Activated naive CD4-positive, alpha-beta T cell treated with anti-CD3 and anti-CD28 coated beads for 36 hours (primary cell): ENCODE data around the gene ASL. TPM values are rescaled to one million over a fixed set of nuclear protein-coding genes. Genes with fewer than 3 reads are reported as not detected.
"Not testable (repeated sequence)": the region's sequence is repeated elsewhere in the genome, so short reads cannot be mapped to it uniquely, and the experiment has no call there.

Experiments
- CTCF ChIA-PET: fragments of 350-600 bp; sonication (Branson Sonifier 250); formaldehyde crosslinking; loops from one replicate; lab custom pipeline; 2021; ENCODE audit warnings: antibody characterized with exemption; lab: Charles Lee
- DNase-seq: peaks from one replicate; pipeline ENCODE4 v3.0.0-alpha.2; 2020
- H3K27ac Mint-ChIP-seq: one replicate; pipeline ENCODE4 v1.8.0; 2021; ENCODE audit warnings: mild to moderate bottlenecking, mixed read lengths
- H3K27me3 Mint-ChIP-seq: one replicate; pipeline ENCODE4 v1.8.0; 2021; ENCODE audit warnings: low read depth, mixed read lengths
- H3K36me3 Mint-ChIP-seq: one replicate; pipeline ENCODE4 v1.8.0; 2021; ENCODE audit warnings: low read depth, mixed read lengths
- H3K4me1 Mint-ChIP-seq: one replicate; pipeline ENCODE4 v1.8.0; 2021; ENCODE audit warnings: low read depth, mixed read lengths
- H3K4me3 Mint-ChIP-seq: one replicate; pipeline ENCODE4 v1.8.0; 2021; ENCODE audit warnings: mild to moderate bottlenecking, moderate library complexity, mixed read lengths
- H3K9me3 Mint-ChIP-seq: one replicate; pipeline ENCODE4 v1.8.0; 2021; ENCODE audit warnings: mixed read lengths
- intact Hi-C: fragments of 100-400 bp; cut with micrococcal nuclease; formaldehyde crosslinking; loops from one replicate; pipeline ENCODE4 v1.15.1; 2023
- total RNA-seq, 2 experiments: library from RNA; stranded (reverse); gene quantifications; one replicate each; pipeline ENCODE4 v1.2.3, GENCODE V29; 2021

ASL gene
- 10 to 100 TPM; 12.7 to 13.6 TPM for total RNA-seq

GRCh38 chr7:66075590-66076461 is at the start of gene ASL:
TSS of gene ASL (plus strand) at chr7:66075819. CDS start at chr7:66076082, 263 bp downstream.
- Mint-ChIP-seq H3K27ac (no peak within 1 kb of the TSS), H3K4me3 (peak within 1 kb of the TSS; percentile 70), H3K4me1 (peaks cover 12% of the 10 kb centered on the region), H3K36me3 (no peaks in the 10 kb centered on the region), H3K27me3 (no peaks in the 10 kb centered on the region), H3K9me3 (no peaks in the 10 kb centered on the region)
- intact Hi-C loops: loop anchor here (1.0 to 2.0 kb wide), 5 partner anchors 39 to 417 kb away; partner anchors contain the start of genes GUSB and TPST1
- DNase-seq: peak; percentile 87
- CTCF ChIA-PET: interaction anchor here (1.0 kb wide), 1 partner anchor 46 kb away, joined by 3 read pairs; no protein-coding TSS in a partner anchor

- H3K36me3 Mint-ChIP-seq, CTCF ChIA-PET, H3K27ac Mint-ChIP-seq, DNase-seq, intact Hi-C loops, H3K4me3 Mint-ChIP-seq, H3K27me3 Mint-ChIP-seq, H3K4me1 Mint-ChIP-seq, H3K9me3 Mint-ChIP-seq: not testable (repeated sequence)
These were observed 47.3 kb upstream of the ASL start for GRCh38 chr7:66028342-66028741.

- peak; percentile 18 for DNase-seq
- CTCF ChIA-PET: interaction anchor here (0.7 kb wide), 2 partner anchors 120 to 345 kb away, joined by 3 to 4 read pairs; no protein-coding TSS in a partner anchor
- no peaks in the 10 kb centered on the region for H3K27me3 Mint-ChIP-seq
- no peaks in the 10 kb centered on the region for H3K9me3 Mint-ChIP-seq
- intact Hi-C loops: loop anchor here (5.0 kb wide), 1 partner anchor 379 kb away; no protein-coding TSS in a partner anchor
- peaks cover 6% of the 10 kb centered on the region for H3K4me1 Mint-ChIP-seq
- no peaks in the 10 kb centered on the region for H3K36me3 Mint-ChIP-seq
- H3K4me3 Mint-ChIP-seq: no peak overlapping the region
- H3K27ac Mint-ChIP-seq: no peak overlapping the region
These were observed 41.9 kb upstream of the ASL start for GRCh38 chr7:66033471-66034385.

- not testable (repeated sequence) for H3K27me3 Mint-ChIP-seq, H3K4me1 Mint-ChIP-seq, H3K27ac Mint-ChIP-seq, H3K4me3 Mint-ChIP-seq, H3K36me3 Mint-ChIP-seq, DNase-seq, H3K9me3 Mint-ChIP-seq
- intact Hi-C loops: loop anchor here (5.0 kb wide), 1 partner anchor 378 kb away; no protein-coding TSS in a partner anchor
- CTCF ChIA-PET: interaction anchor here (0.6 to 0.7 kb wide), 3 partner anchors 46 to 119 kb away, joined by 3 to 4 read pairs (median 3); no protein-coding TSS in a partner anchor
These were observed 41.1 kb upstream of the ASL start for GRCh38 chr7:66034436-66035010.

GRCh38 chr7:66036382-66036781 is 39.2 kb upstream of the ASL start:
- Mint-ChIP-seq H3K4me1 (peaks cover 6% of the 10 kb centered on the region), H3K36me3 (no peaks in the 10 kb centered on the region), H3K9me3 (no peaks in the 10 kb centered on the region), H3K27ac (no peak overlapping the region), H3K27me3 (no peaks in the 10 kb centered on the region), H3K4me3 (no peak overlapping the region)
- CTCF ChIA-PET: no interaction called here
- no peak for DNase-seq
- intact Hi-C loops: no loop called here

GRCh38 chr7:66036788-66037187 is 38.8 kb upstream of the ASL start:
- DNase-seq: no peak
- Mint-ChIP-seq H3K36me3 (no peaks in the 10 kb centered on the region), H3K27ac (no peak overlapping the region), H3K4me3 (no peak overlapping the region), H3K27me3 (no peaks in the 10 kb centered on the region), H3K4me1 (peaks cover 6% of the 10 kb centered on the region), H3K9me3 (no peaks in the 10 kb centered on the region)
- CTCF ChIA-PET: no interaction called here
- intact Hi-C loops: no loop called here

DNA sequence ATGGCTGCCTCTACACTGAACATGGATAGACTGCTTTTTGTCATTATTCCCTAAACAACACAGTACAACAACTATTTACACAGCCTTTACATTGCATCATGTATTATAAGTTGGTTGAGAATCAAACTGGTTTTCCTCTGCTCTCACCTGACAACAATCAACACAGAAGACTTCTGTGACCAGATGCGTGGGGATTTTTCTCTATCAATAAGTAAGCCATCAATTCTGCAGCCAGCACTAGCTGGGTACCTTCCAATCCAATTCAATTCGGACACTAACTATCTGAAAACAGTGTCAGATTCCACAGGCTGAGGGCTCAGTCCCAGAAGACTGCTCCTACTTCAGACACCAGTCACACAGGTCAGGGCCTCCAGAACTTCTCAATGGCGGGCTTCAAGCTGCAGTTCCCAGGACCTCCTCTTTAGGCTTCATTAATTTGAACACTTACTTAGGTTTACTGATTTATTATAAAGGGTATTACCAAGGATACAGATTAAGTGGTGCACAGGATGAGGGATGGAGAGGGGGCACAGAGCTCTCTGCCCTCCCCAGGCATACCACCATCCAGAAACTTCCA is 36.4 kb upstream of the ASL start:
- Mint-ChIP-seq H3K9me3 (no peaks in the 10 kb centered on the region), H3K36me3 (no peaks in the 10 kb centered on the region), H3K27ac (no peak overlapping the region), H3K4me3 (no peak overlapping the region), H3K4me1 (peaks cover 7% of the 10 kb centered on the region), H3K27me3 (peaks cover 7% of the 10 kb centered on the region)
- CTCF ChIA-PET: no interaction called here
- no peak for DNase-seq
- intact Hi-C loops: no loop called here

DNA sequence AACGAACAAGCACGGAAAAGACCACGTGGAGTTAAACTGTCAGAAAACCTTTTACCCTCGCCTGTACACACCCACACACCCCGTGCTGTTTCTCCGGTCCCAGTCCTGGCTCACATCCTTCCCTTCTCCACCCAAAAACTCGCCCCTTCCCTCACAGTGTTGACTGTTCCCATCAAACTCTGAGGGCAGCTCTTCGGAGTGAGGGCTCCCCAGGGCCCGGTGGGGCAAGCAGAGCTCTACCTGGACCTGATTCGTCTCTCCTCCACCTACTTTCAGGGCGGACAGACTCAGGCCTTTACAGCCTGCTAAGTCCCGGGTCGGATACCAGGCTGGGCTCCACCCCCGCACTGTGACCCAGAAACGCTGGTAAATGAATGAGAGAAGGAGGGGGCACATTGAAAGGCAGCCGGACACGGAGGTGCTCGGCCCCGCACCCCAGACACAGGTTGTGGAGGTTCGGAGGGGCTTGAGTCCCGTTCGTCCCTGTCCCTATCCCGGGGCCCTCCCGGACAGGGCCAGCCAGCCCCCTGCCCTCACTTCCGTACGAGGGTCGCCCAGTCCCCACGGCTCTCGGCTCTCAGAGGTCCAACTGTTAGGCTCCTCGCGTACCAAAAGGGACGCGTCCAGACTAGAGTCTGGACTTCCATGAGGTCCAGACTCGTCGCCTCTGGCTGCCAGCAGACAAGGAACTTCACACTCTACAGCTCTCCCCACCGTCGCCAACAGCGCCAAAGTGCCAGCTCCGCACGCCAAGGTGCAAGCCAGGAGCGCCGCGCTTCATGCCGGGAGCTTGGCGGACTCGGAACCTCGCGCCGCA is 31.7 kb upstream of the ASL start:
- no peaks in the 10 kb centered on the region for H3K36me3 Mint-ChIP-seq
- no peaks in the 10 kb centered on the region for H3K9me3 Mint-ChIP-seq
- intact Hi-C loops: loop anchor here (5.0 kb wide), 1 partner anchor 73 kb away; no protein-coding TSS in a partner anchor
- no peak overlapping the region for H3K27ac Mint-ChIP-seq
- peaks cover 10% of the 10 kb centered on the region for H3K4me1 Mint-ChIP-seq
- peak; percentile 60 for DNase-seq
- H3K27me3 Mint-ChIP-seq: peaks cover 8% of the 10 kb centered on the region
- CTCF ChIA-PET: no interaction called here
- peak overlapping the region; percentile 67 for H3K4me3 Mint-ChIP-seq

GRCh38 chr7:66044498-66044854 is 31.1 kb upstream of the ASL start:
- DNase-seq, H3K36me3 Mint-ChIP-seq, H3K27ac Mint-ChIP-seq, H3K4me1 Mint-ChIP-seq, H3K27me3 Mint-ChIP-seq, CTCF ChIA-PET, H3K9me3 Mint-ChIP-seq: not testable (repeated sequence)
- intact Hi-C loops: loop anchor here (5.0 kb wide), 1 partner anchor 73 kb away; no protein-coding TSS in a partner anchor
- H3K4me3 Mint-ChIP-seq: peak overlapping the region; percentile 67

DNA sequence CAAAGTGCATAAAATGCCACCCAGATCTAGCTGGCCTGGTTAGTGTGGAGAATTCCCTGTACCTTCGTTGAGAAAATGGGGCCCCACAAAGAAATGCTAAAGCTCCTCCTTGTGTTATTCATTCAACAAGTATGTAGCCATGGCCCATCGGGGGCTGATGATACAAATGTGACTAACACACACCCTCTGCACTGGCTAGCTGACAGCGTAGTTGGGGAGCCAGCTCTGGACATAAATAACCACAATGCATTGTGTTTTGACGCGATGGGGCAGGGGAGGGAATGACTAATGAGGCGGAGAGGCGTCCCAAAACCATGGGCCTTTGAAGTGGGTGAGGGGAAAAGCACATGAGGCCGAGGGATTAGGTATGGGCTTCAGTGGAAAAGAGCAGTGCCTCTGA is 28.2 kb upstream of the ASL start:
- Mint-ChIP-seq H3K27me3 (peaks cover 8% of the 10 kb centered on the region), H3K27ac (no peak overlapping the region), H3K36me3 (no peaks in the 10 kb centered on the region), H3K4me3 (no peak overlapping the region), H3K9me3 (no peaks in the 10 kb centered on the region), H3K4me1 (peaks cover 10% of the 10 kb centered on the region)
- CTCF ChIA-PET: no interaction called here
- intact Hi-C loops: no loop called here
- DNase-seq: no peak

- H3K27ac Mint-ChIP-seq, H3K4me3 Mint-ChIP-seq, H3K4me1 Mint-ChIP-seq, H3K36me3 Mint-ChIP-seq, DNase-seq, H3K27me3 Mint-ChIP-seq, H3K9me3 Mint-ChIP-seq, CTCF ChIA-PET, intact Hi-C loops: not testable (repeated sequence)
These were observed 25.7 kb upstream of the ASL start for GRCh38 chr7:66049886-66050285.
